DND-41 (cell line): ENCODE measurements around the gene PI4KA.

Source experiments
- ATAC-seq: fragments of 200-7000 bp; cut with Tn5 transposase; 3 replicates; pipeline ENCODE4 v1.9.1; 2021; ENCODE audit warnings: low read depth; ENCODE audit not compliant: insufficient read depth
- DNase-seq: peaks from one replicate; pipeline ENCODE4 v3.0.0-alpha.2; 2020
- H2AFZ ChIP-seq: 2 replicates; pipeline ENCODE4 v1.6.0; 2012; ENCODE audit warnings: low read depth, low read length
- H3K27ac ChIP-seq: 2 replicates; pipeline ENCODE4 v1.5.1; 2012; ENCODE audit warnings: low read length, inconsistent platforms
- H3K27me3 ChIP-seq: fragments of 200-600 bp; sonication (generic); 2 replicates; pipeline ENCODE4 v1.6.0; 2012; ENCODE audit warnings: low read length, mild to moderate bottlenecking, inconsistent platforms; ENCODE audit not compliant: insufficient read depth, poor library complexity
- H3K36me3 ChIP-seq: 2 replicates; pipeline ENCODE4 v1.5.1; 2012; ENCODE audit warnings: low read length, inconsistent platforms; ENCODE audit not compliant: insufficient read depth
- H3K4me1 ChIP-seq: 2 replicates; pipeline ENCODE4 v1.5.1; 2012; ENCODE audit warnings: mild to moderate bottlenecking, low read length; ENCODE audit not compliant: insufficient read depth
- H3K4me2 ChIP-seq: 2 replicates; pipeline ENCODE4 v1.6.0; 2012; ENCODE audit warnings: mild to moderate bottlenecking, moderate library complexity, low read length, inconsistent platforms; ENCODE audit not compliant: insufficient read depth
- H3K4me3 ChIP-seq, 2 experiments: fragments of 200-600 bp in 1 of 2; shearing (Covaris generic) in 1 of 2; 2 replicates each; pipeline ENCODE4 v1.5.1; 2012 to 2016; ENCODE audit warnings: inconsistent platforms in 2 of 2, low read length in 2 of 2, mild to moderate bottlenecking in 2 of 2, low read depth in 1 of 2, moderate library complexity in 1 of 2
- H3K79me2 ChIP-seq: 2 replicates; pipeline ENCODE4 v1.6.0; 2012; ENCODE audit warnings: low read length, inconsistent platforms; ENCODE audit not compliant: insufficient read depth
- H3K9ac ChIP-seq: 2 replicates; pipeline ENCODE4 v1.6.0; 2012; ENCODE audit warnings: low read depth, mild to moderate bottlenecking, inconsistent platforms, low read length, moderate library complexity
- H3K9me3 ChIP-seq: 2 replicates; pipeline ENCODE4 v1.5.1; 2012; ENCODE audit warnings: low read length, moderate library complexity, mild to moderate bottlenecking, inconsistent platforms; ENCODE audit not compliant: insufficient read depth, severe bottlenecking
- H4K20me1 ChIP-seq: 2 replicates; pipeline ENCODE4 v1.6.0; 2012; ENCODE audit warnings: low read length; ENCODE audit not compliant: insufficient read depth
- CTCF ChIP-seq: IDR thresholded peaks from 2 replicates; pipeline ENCODE4 v1.5.1; 2012; ENCODE audit warnings: borderline replicate concordance, low read length, moderate library complexity, mild to moderate bottlenecking; ENCODE audit not compliant: poor library complexity, severe bottlenecking; ENCODE audit errors: extremely low read depth
- EZH2 ChIP-seq: IDR thresholded peaks from 3 replicates; pipeline ENCODE4 v1.6.1; 2012; ENCODE audit warnings: borderline replicate concordance, low read depth, mild to moderate bottlenecking, moderate library complexity, low read length, inconsistent platforms; ENCODE audit not compliant: severe bottlenecking

Gene PI4KA

GRCh38 chr22:20814221-20814808 lies 44.3 kb downstream of the PI4KA start:
- Histone ChIP-seq H3K4me1 (no peaks in the 10 kb centered on the region), H3K4me2 (no peak overlapping the region), H3K4me3 (no peak overlapping the region), H3K9ac (no peak overlapping the region), H3K9me3 (no peaks in the 10 kb centered on the region), H3K36me3 (peaks cover 88% of the 10 kb centered on the region), H2AFZ (no peak overlapping the region), H3K79me2 (no peaks in the 10 kb centered on the region), H3K27me3 (no peaks in the 10 kb centered on the region), H3K27ac (no peak overlapping the region), H4K20me1 (no peaks in the 10 kb centered on the region)
- no peak for ATAC-seq
- TF ChIP-seq EZH2 (no peak), CTCF (no peak)
- DNase-seq = no peak

DNA sequence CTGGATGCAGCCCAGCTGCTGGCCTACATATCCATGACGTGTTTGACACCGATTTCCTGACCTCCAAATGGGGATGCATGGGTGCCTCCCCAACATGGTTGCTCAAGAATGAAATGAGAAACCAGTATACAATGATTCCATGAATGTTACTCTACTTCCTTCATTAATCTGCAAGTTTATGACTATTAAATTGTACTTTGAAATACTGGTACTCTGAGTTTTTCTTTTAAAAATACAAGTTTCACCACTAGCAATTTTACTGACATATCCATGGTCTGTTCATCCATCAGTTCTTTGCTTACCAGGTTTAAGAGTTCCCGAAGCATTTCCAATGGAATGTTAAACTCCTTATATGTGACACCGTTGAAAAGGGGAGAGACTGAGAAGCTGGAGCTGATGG lies 45.6 kb downstream of the PI4KA start:
- DNase-seq = no peak
- Histone ChIP-seq H4K20me1 (no peaks in the 10 kb centered on the region), H3K4me3 (no peak overlapping the region), H3K36me3 (peaks cover 88% of the 10 kb centered on the region), H3K27ac (no peak overlapping the region), H3K27me3 (no peaks in the 10 kb centered on the region), H3K9me3 (no peaks in the 10 kb centered on the region), H3K79me2 (no peaks in the 10 kb centered on the region), H2AFZ (no peak overlapping the region), H3K9ac (no peak overlapping the region), H3K4me1 (no peaks in the 10 kb centered on the region), H3K4me2 (no peak overlapping the region)
- TF ChIP-seq EZH2 (no peak), CTCF (no peak)
- no peak for ATAC-seq

GRCh38 chr22:20811971-20812660 lies 46.5 kb downstream of the PI4KA start:
- Histone ChIP-seq H3K27me3 (no peaks in the 10 kb centered on the region), H3K4me2 (no peak overlapping the region), H3K4me3 (no peak overlapping the region), H3K4me1 (no peaks in the 10 kb centered on the region), H3K27ac (no peak overlapping the region), H4K20me1 (no peaks in the 10 kb centered on the region), H2AFZ (no peak overlapping the region), H3K9ac (no peak overlapping the region), H3K9me3 (no peaks in the 10 kb centered on the region), H3K36me3 (peaks cover 85% of the 10 kb centered on the region), H3K79me2 (no peaks in the 10 kb centered on the region)
- no peak for TF ChIP-seq EZH2
- TF ChIP-seq CTCF = no peak
- ATAC-seq (no peak), DNase-seq (no peak)
